GM12878 (cell line): ENCODE results near the gene SLF2. TPM values are rescaled to one million over a fixed set of nuclear protein-coding genes. Genes with fewer than 3 reads are reported as not detected.

Source experiments
- ATAC-seq: fragments of 200-7000 bp; cut with Tn5 transposase; 3 replicates; pipeline ENCODE4 v1.9.1; 2020; ENCODE audit warnings: mild to moderate bottlenecking, moderate library complexity
- BruUV-seq: library from RNA; stranded (reverse); fragments of 400-500 nt; replicated peaks from 2 replicates; lab custom pipeline; 2021; lab: Mats Ljungman, UMichigan
- CTCF ChIA-PET: fragments of 300-600 bp; sonication (Branson Sonifier 250); formaldehyde crosslinking; extraction: SDS; loops from one replicate; lab custom pipeline; 2021; ENCODE audit warnings: inconsistent platforms; lab: Yijun Ruan, JAX
- POLR2A ChIA-PET: fragments of 350-600 bp; formaldehyde crosslinking; extraction: SDS; loops from one replicate; lab custom pipeline; 2021; ENCODE audit warnings: inconsistent platforms; lab: Charles Lee
- RAD21 ChIA-PET: fragments of 300-600 bp; sonication (Branson Sonifier 250); formaldehyde crosslinking; loops from one replicate; lab custom pipeline; 2023; ENCODE audit warnings: antibody characterized with exemption; ENCODE audit not compliant: unreplicated experiment; lab: Charles Lee
- SMC1A ChIA-PET: fragments of 300-600 bp; sonication (Branson Sonifier 250); formaldehyde crosslinking; loops from one replicate; lab custom pipeline; 2023; ENCODE audit not compliant: unreplicated experiment, uncharacterized antibody; lab: Charles Lee
- DNase-seq: peaks from one replicate; pipeline ENCODE4 v3.0.0-alpha.2; 2011; ENCODE audit warnings: low read depth, low spot score
- FAIRE-seq: peaks from 3 replicates; lab custom pipeline; 2011; peaks lifted over from hg19 to GRCh38; lab: Jason Lieb, UNC
- H2AFZ ChIP-seq: 2 replicates; pipeline ENCODE4 v1.6.0; 2011; ENCODE audit warnings: low read depth, low read length, control low read depth; ENCODE audit not compliant: control insufficient read depth
- H3K27ac ChIP-seq: 2 replicates; pipeline ENCODE4 v1.5.1; 2011; ENCODE audit warnings: control low read depth; ENCODE audit not compliant: control insufficient read depth, insufficient read depth
- H3K27me3 ChIP-seq, 2 experiments: replicated peaks in 1 of 2; 2 replicates each; pipeline versions ENCODE4 v1.6.0 to v1.6.1; 2011; ENCODE audit warnings: low read length in 1 of 2; ENCODE audit not compliant: control insufficient read depth in 2 of 2, insufficient read depth in 2 of 2
- H3K36me3 ChIP-seq, 2 experiments: 2 replicates each; pipeline ENCODE4 v1.5.1; 2011; ENCODE audit warnings: low read length in 1 of 2; ENCODE audit not compliant: control insufficient read depth in 2 of 2, insufficient read depth in 2 of 2
- H3K4me1 ChIP-seq: 2 replicates; pipeline ENCODE4 v1.6.1; 2011; ENCODE audit warnings: mild to moderate bottlenecking, low read length, moderate library complexity, mixed read lengths; ENCODE audit not compliant: control insufficient read depth, insufficient read depth
- H3K4me2 ChIP-seq: 2 replicates; pipeline ENCODE4 v1.6.0; 2011; ENCODE audit warnings: control low read depth; ENCODE audit not compliant: control insufficient read depth, insufficient read depth
- H3K4me3 ChIP-seq: fragments of 200-600 bp; sonication (generic); 2 replicates; pipeline ENCODE4 v1.5.1; 2016
- H3K79me2 ChIP-seq: 2 replicates; pipeline ENCODE4 v1.6.0; 2011; ENCODE audit warnings: low read length; ENCODE audit not compliant: control insufficient read depth, insufficient read depth
- H3K9ac ChIP-seq: 2 replicates; pipeline ENCODE4 v1.8.0; 2011; ENCODE audit warnings: low read length, control low read depth, mixed read lengths; ENCODE audit not compliant: control insufficient read depth, insufficient read depth
- H3K9me3 ChIP-seq: replicated peaks from 3 replicates; pipeline ENCODE4 v1.5.1; 2011; ENCODE audit warnings: mild to moderate bottlenecking, low read length; ENCODE audit not compliant: control insufficient read depth, insufficient read depth
- H4K20me1 ChIP-seq: 2 replicates; pipeline ENCODE4 v1.6.0; 2011; ENCODE audit not compliant: control insufficient read depth, insufficient read depth
- CHD1 ChIP-seq: IDR thresholded peaks from 2 replicates; pipeline ENCODE4 v1.6.1; 2012; ENCODE audit warnings: low read depth, low read length, improper control_type of control experiment
- NFYB ChIP-seq: IDR thresholded peaks from 2 replicates; pipeline ENCODE4 v1.6.1; 2011; ENCODE audit warnings: low read depth, mild to moderate bottlenecking, low read length, improper control_type of control experiment, moderate library complexity; ENCODE audit not compliant: insufficient read depth
- NR2C1 ChIP-seq: fragments of 450-650 bp; IDR thresholded peaks from 2 replicates; pipeline ENCODE4 v1.6.1; 2017; ENCODE audit warnings: antibody characterized with exemption, mild to moderate bottlenecking, moderate library complexity
- NR2F1 ChIP-seq: fragments of 450-650 bp; conservative IDR thresholded peaks from 2 replicates; pipeline ENCODE4 v1.6.1; 2017; ENCODE audit warnings: mild to moderate bottlenecking
- RAD51 ChIP-seq: fragments of 450-650 bp; IDR thresholded peaks from 2 replicates; pipeline ENCODE4 v1.6.1; 2016; ENCODE audit warnings: moderate library complexity, mild to moderate bottlenecking, inconsistent platforms
- SMAD1 ChIP-seq: fragments of 450-650 bp; IDR thresholded peaks from 2 replicates; pipeline ENCODE4 v1.6.1; 2018; ENCODE audit warnings: mild to moderate bottlenecking, low read depth; ENCODE audit not compliant: partially characterized antibody
- SPI1 ChIP-seq: IDR thresholded peaks from 2 replicates; pipeline ENCODE4 v1.6.1; 2011; ENCODE audit warnings: low read depth, mild to moderate bottlenecking, low read length, moderate library complexity, borderline replicate concordance; ENCODE audit not compliant: insufficient read depth
- SREBF1 ChIP-seq: IDR thresholded peaks from 2 replicates; pipeline ENCODE4 v1.6.1; 2012; ENCODE audit warnings: mild to moderate bottlenecking, low read length
- SREBF2 ChIP-seq: IDR thresholded peaks from 2 replicates; pipeline ENCODE4 v1.6.1; 2012; ENCODE audit warnings: mild to moderate bottlenecking, low read length
- SUPT20H ChIP-seq: IDR thresholded peaks from 2 replicates; pipeline ENCODE4 v1.6.1; 2011; ENCODE audit warnings: low read depth, mild to moderate bottlenecking, low read length, moderate library complexity, borderline replicate concordance; ENCODE audit not compliant: control insufficient read depth
- TAF1 ChIP-seq: IDR thresholded peaks from 2 replicates; pipeline ENCODE4 v1.6.1; 2011; ENCODE audit warnings: mild to moderate bottlenecking, low read depth, low read length, borderline replicate concordance
- WRNIP1 ChIP-seq: IDR thresholded peaks from 2 replicates; pipeline ENCODE4 v1.6.1; 2011; ENCODE audit warnings: low read depth, low read length, improper control_type of control experiment, borderline replicate concordance
- ZNF274 ChIP-seq: IDR thresholded peaks from one replicate; pipeline ENCODE4 v1.8.0; 2011; ENCODE audit not compliant: insufficient read length, insufficient read depth
- WGBS: methylation state at CpG from one replicate; pipeline ENCODE4 v1.1.6; 2016; ENCODE audit warnings: low lambda C conversion rate; ENCODE audit not compliant: insufficient replicate concordance, insufficient coverage; ENCODE audit errors: missing lambda C conversion rate; 5-methylcytosine and 5-hydroxymethylcytosine counted together
- in situ Hi-C: fragments of 300-500 bp; cut with MboI; formaldehyde crosslinking; loops from 9 replicates; pipeline ENCODE4 v1.14.3; 2018; ENCODE audit warnings: mixed read lengths
- intact Hi-C: fragments of 100-400 bp; cut with micrococcal nuclease; formaldehyde crosslinking; loops from one replicate; pipeline ENCODE4 v1.14.2; 2022; ENCODE audit not compliant: unreplicated experiment
- polyA plus RNA-seq, 11 experiments: library from polyadenylated mRNA; depleted of rRNA in 4 of 11; unstranded in 6 of 11; stranded (reverse) in 5 of 11; fragments of >200 nt; fragmentation: Nextera tagmentation in 4 of 11; fragmentation: Illumina TruSeq in 1 of 11; extraction: Ambion mirVana in 4 of 11; extraction: Trizol in 1 of 11; gene quantifications; 1 replicate in 1 of 11; 2 replicates in 10 of 11; pipeline versions ENCODE4 v1.2.1 to v1.2.3, GENCODE V29; 2011 to 2016; ENCODE audit warnings: inconsistent platforms in 2 of 11, missing spikeins in 2 of 11, low read depth in 1 of 11
- total RNA-seq, 4 experiments: library from RNA; depleted of rRNA in 3 of 4; stranded (reverse); fragments of >200 nt in 3 of 4; fragmentation: Illumina TruSeq in 1 of 4; extraction: Trizol in 1 of 4; gene quantifications; 2 replicates each; pipeline versions ENCODE4 v1.2.1 to v1.2.3, GENCODE V29; 2013 to 2021
- TF ChIP-seq, protein P1 (sequence below): fragments of 450-650 bp; IDR thresholded peaks from 2 replicates; pipeline ENCODE4 v1.6.1; 2017; ENCODE audit warnings: mild to moderate bottlenecking, moderate library complexity
- TF ChIP-seq, protein P2 (sequence below): IDR thresholded peaks from 2 replicates; pipeline ENCODE4 v1.6.1; 2011; ENCODE audit warnings: borderline replicate concordance, low read depth, mild to moderate bottlenecking, moderate library complexity, mixed read lengths, low read length; ENCODE audit not compliant: insufficient read depth; ENCODE audit errors: extremely low read length

SLF2 gene
- total and polyA plus RNA-seq, 10 of the 15 experiments (the other 5 are each of a cell fraction or from before 2014, with no cell fraction given), result 3.0 to 25.2 (median 17.9) TPM

DNA sequence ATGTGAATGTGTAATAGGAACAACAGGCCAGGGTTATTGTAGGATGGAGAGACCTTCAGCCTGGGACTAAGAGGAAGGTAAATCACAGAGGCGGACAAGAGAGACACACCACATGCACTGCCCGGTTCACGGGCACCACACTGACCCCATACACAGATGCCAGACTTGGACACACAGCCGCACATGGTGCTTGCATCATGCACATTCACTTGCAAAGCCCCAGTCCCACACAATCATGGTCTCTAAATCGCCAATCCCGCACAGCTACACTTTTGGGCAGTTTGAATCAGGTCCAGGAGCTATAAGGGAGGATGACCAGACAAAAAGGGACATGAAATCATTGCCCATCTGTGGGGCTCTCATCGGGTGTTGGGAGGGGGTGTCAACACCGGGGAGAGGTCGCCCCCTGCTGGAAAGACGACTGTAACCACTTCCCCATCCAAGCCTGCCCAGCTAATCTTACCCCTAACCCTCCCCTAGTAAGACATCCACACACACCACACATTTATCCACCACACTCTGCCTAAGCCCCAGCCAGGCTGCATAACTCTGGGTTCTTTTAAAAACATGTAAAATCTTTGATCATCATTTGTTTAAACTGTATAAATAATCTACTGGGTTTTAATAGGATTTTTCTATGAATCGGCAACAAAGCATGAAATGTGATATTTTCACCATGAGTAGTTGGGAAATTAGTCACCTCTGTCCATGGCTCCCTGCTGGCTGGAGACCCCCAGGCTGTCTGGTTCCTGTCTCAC lies 40.5 kb upstream of the SLF2 start (continued):
- TF ChIP-seq, protein P1, sequence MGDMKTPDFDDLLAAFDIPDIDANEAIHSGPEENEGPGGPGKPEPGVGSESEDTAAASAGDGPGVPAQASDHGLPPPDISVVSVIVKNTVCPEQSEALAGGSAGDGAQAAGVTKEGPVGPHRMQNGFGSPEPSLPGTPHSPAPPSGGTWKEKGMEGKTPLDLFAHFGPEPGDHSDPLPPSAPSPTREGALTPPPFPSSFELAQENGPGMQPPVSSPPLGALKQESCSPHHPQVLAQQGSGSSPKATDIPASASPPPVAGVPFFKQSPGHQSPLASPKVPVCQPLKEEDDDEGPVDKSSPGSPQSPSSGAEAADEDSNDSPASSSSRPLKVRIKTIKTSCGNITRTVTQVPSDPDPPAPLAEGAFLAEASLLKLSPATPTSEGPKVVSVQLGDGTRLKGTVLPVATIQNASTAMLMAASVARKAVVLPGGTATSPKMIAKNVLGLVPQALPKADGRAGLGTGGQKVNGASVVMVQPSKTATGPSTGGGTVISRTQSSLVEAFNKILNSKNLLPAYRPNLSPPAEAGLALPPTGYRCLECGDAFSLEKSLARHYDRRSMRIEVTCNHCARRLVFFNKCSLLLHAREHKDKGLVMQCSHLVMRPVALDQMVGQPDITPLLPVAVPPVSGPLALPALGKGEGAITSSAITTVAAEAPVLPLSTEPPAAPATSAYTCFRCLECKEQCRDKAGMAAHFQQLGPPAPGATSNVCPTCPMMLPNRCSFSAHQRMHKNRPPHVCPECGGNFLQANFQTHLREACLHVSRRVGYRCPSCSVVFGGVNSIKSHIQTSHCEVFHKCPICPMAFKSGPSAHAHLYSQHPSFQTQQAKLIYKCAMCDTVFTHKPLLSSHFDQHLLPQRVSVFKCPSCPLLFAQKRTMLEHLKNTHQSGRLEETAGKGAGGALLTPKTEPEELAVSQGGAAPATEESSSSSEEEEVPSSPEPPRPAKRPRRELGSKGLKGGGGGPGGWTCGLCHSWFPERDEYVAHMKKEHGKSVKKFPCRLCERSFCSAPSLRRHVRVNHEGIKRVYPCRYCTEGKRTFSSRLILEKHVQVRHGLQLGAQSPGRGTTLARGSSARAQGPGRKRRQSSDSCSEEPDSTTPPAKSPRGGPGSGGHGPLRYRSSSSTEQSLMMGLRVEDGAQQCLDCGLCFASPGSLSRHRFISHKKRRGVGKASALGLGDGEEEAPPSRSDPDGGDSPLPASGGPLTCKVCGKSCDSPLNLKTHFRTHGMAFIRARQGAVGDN, result no peak
- no peak for TF ChIP-seq RAD51
- no peak for TF ChIP-seq SUPT20H

DNA sequence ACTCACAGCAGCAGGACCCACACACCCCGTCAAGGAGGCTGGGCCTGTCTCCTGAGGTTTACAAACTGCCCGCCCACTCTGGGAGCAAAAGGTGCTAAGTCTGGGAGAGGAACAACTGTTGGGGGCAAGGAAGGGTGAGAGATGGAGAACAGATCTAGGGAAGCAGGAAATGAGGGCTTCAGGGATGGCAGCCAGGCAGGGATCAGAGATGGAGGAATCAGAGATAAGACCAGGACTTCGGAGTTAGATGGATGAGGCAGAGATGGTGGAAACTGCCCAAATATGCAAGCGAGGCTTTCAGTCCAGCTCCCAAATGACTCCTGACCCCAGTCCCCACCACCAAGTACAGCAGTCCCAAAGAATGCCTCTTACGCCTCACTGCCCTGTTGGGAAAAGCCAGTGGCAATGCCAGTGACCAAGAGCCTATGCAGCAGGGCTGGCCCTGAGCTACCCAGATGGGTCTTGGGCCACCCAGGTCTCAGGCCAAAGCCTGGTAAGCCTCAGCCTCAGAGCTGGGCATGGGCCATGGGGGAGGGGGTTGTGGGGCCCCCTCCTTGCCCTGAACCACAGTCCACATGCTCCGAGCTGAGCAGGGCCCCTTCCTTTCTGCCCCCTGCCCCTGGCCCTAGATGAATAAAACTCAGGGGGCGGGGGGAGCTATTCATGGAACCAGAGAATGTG lies 39.5 kb upstream of the SLF2 start:
- Histone ChIP-seq H3K27ac (no peak overlapping the region), H3K4me1 (no peaks in the 10 kb centered on the region), H3K4me3 (no peak overlapping the region), H2AFZ (no peak overlapping the region), H3K79me2 (no peaks in the 10 kb centered on the region), H3K9ac (no peak overlapping the region), H3K9me3 (no peaks in the 10 kb centered on the region), H3K36me3 (no peaks in the 10 kb centered on the region), H3K4me2 (no peak overlapping the region), H4K20me1 (no peaks in the 10 kb centered on the region), H3K27me3 (no peaks in the 10 kb centered on the region)
- in situ Hi-C loops, result loop anchor here (5.0 kb wide), 1 partner anchor 201 kb away; no protein-coding TSS in a partner anchor
- DNase-seq, result no peak
- SMC1A ChIA-PET, result no interaction called here
- ATAC-seq, result no peak
- no peak for FAIRE-seq
- CTCF ChIA-PET, result interaction anchor here (0.6 to 1.3 kb wide), 4 partner anchors 11 to 351 kb away, joined by 3 to 5 read pairs (median 4); no protein-coding TSS in a partner anchor
- BruUV-seq, result no TSS peak
- POLR2A ChIA-PET, result no interaction called here
- intact Hi-C loops, result loop anchor here (10.0 kb wide), 2 partner anchors 128 to 438 kb away; partner anchors contain the start of gene PAX2
- 17% methylated on average over 7 of the region's 7 CpGs for WGBS
- RAD21 ChIA-PET, result interaction anchor here (0.9 kb wide), 1 partner anchor 146 kb away, joined by 3 read pairs; no protein-coding TSS in a partner anchor
- TF ChIP-seq NR2C1, result no peak
- no peak for TF ChIP-seq CHD1
- TF ChIP-seq ZNF274, result no peak
- TF ChIP-seq, protein P2, sequence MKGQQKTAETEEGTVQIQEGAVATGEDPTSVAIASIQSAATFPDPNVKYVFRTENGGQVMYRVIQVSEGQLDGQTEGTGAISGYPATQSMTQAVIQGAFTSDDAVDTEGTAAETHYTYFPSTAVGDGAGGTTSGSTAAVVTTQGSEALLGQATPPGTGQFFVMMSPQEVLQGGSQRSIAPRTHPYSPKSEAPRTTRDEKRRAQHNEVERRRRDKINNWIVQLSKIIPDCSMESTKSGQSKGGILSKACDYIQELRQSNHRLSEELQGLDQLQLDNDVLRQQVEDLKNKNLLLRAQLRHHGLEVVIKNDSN, result no peak
- no peak for TF ChIP-seq SMAD1
- no peak for TF ChIP-seq SREBF2
- no peak for TF ChIP-seq NR2F1
- no peak for TF ChIP-seq WRNIP1
- TF ChIP-seq NFYB, result no peak
- TF ChIP-seq TAF1, result no peak
- no peak for TF ChIP-seq SPI1
- no peak for TF ChIP-seq SREBF1
